Measurements from ENCODE around the gene PUDP.
"Not testable (repeated sequence)": the region's sequence is repeated elsewhere in the genome, so short reads cannot be mapped to it uniquely, and the experiment has no call there.

The PUDP gene

GRCh38 chrX:7027071-7027470, 120.9 kb downstream of the PUDP start:
- no peak for DNase-seq (ENCODE audit: low read depth in 2 of 2)

GRCh38 chrX:7026365-7026764, 121.6 kb downstream of the PUDP start:
- not testable (repeated sequence) for DNase-seq (ENCODE audit: low read depth in 2 of 2)

GRCh38 chrX:7025471-7025870, 122.5 kb downstream of the PUDP start:
- DNase-seq (ENCODE audit: low read depth in 2 of 2) = no peak

GRCh38 chrX:7024850-7025249, 123.1 kb downstream of the PUDP start:
- no peak for DNase-seq (ENCODE audit: low read depth in 2 of 2)

GRCh38 chrX:7022996-7023395, 125.0 kb downstream of the PUDP start:
- not testable (repeated sequence) for DNase-seq (ENCODE audit: low read depth in 2 of 2)

GRCh38 chrX:7021991-7022390, 126.0 kb downstream of the PUDP start:
- DNase-seq (ENCODE audit: low read depth in 2 of 2) = no peak

GRCh38 chrX:7019555-7019954, 128.4 kb downstream of the PUDP start:
- no peak for DNase-seq (ENCODE audit: low read depth in 2 of 2)

GRCh38 chrX:7012262-7012834, 135.6 kb downstream of the PUDP start:
- not testable (repeated sequence) for DNase-seq (ENCODE audit: low read depth in 2 of 2)

- not testable (repeated sequence) for DNase-seq (ENCODE audit: low read depth in 2 of 2)
These were observed 137.1 kb downstream of the PUDP start for GRCh38 chrX:7010897-7011296.

- not testable (repeated sequence) for DNase-seq (ENCODE audit: low read depth in 2 of 2)
These were observed 140.6 kb downstream of the PUDP start for GRCh38 chrX:7007328-7007727.
